GM19395 (cell line): ENCODE results near the gene BATF.

Experiments used
- ATAC-seq: cut with Tn5 transposase; IDR thresholded peaks from one replicate; pipeline ENCODE4 v1.9.1; 2021; ENCODE audit warnings: mild to moderate bottlenecking, moderate library complexity; ENCODE audit not compliant: unreplicated experiment

Gene BATF

GRCh38 chr14:75591987-75592575 is 69.8 kb downstream of the BATF start:
- no peak for ATAC-seq

- no peak for ATAC-seq
These were observed 73.0 kb downstream of the BATF start for GRCh38 chr14:75595226-75595625.
